Lower leg skin (tissue), 3 donors: ENCODE measurements around the gene AGBL1.

Experiments used
- POLR2A ChIP-seq, 2 donors: fragments of 450-650 bp; IDR thresholded peaks; one replicate each; pipeline ENCODE4 v1.6.1; 2016 to 2017; ENCODE audit warnings: antibody characterized with exemption in 2 of 2, mild to moderate bottlenecking in 1 of 2, moderate library complexity in 1 of 2
- TF ChIP-seq, protein P1 (sequence below), 3 donors: fragments of 450-650 bp; IDR thresholded peaks; one replicate each; pipeline ENCODE4 v1.5.1; 2016; ENCODE audit warnings: antibody characterized with exemption in 3 of 3, mild to moderate bottlenecking in 3 of 3, moderate library complexity in 2 of 3

DNA sequence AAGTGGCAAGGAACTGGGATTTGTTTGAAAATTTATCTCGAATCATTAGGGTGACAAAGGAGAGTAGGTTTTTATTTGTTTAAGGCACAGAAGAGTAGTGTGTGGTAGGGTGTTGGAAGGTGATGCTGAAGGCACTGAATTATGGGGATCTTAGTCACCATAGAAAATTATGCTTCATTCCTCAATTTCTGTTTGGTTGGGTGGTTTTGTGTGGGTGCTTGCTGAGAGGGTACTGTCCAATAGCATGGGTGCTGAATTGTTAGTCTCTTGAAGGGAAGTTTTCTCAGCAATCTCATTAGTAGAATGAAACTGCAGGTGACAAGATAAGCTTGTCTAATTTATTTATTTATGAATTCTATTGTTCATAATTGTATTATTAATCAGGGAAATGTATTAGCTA, 610.9 kb downstream of the AGBL1 start:
- TF ChIP-seq, protein P1, sequence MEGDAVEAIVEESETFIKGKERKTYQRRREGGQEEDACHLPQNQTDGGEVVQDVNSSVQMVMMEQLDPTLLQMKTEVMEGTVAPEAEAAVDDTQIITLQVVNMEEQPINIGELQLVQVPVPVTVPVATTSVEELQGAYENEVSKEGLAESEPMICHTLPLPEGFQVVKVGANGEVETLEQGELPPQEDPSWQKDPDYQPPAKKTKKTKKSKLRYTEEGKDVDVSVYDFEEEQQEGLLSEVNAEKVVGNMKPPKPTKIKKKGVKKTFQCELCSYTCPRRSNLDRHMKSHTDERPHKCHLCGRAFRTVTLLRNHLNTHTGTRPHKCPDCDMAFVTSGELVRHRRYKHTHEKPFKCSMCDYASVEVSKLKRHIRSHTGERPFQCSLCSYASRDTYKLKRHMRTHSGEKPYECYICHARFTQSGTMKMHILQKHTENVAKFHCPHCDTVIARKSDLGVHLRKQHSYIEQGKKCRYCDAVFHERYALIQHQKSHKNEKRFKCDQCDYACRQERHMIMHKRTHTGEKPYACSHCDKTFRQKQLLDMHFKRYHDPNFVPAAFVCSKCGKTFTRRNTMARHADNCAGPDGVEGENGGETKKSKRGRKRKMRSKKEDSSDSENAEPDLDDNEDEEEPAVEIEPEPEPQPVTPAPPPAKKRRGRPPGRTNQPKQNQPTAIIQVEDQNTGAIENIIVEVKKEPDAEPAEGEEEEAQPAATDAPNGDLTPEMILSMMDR (IDR thresholded peaks at IDR 0.05) = no peak
- no peak for TF ChIP-seq POLR2A (IDR thresholded peaks at IDR 0.05)
